Measurements from ENCODE around the gene PLA2G3.
"Not testable (repeated sequence)": the region's sequence is repeated elsewhere in the genome, so short reads cannot be mapped to it uniquely, and the experiment has no call there.

PLA2G3 gene, protein sequence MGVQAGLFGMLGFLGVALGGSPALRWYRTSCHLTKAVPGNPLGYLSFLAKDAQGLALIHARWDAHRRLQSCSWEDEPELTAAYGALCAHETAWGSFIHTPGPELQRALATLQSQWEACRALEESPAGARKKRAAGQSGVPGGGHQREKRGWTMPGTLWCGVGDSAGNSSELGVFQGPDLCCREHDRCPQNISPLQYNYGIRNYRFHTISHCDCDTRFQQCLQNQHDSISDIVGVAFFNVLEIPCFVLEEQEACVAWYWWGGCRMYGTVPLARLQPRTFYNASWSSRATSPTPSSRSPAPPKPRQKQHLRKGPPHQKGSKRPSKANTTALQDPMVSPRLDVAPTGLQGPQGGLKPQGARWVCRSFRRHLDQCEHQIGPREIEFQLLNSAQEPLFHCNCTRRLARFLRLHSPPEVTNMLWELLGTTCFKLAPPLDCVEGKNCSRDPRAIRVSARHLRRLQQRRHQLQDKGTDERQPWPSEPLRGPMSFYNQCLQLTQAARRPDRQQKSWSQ

DNA sequence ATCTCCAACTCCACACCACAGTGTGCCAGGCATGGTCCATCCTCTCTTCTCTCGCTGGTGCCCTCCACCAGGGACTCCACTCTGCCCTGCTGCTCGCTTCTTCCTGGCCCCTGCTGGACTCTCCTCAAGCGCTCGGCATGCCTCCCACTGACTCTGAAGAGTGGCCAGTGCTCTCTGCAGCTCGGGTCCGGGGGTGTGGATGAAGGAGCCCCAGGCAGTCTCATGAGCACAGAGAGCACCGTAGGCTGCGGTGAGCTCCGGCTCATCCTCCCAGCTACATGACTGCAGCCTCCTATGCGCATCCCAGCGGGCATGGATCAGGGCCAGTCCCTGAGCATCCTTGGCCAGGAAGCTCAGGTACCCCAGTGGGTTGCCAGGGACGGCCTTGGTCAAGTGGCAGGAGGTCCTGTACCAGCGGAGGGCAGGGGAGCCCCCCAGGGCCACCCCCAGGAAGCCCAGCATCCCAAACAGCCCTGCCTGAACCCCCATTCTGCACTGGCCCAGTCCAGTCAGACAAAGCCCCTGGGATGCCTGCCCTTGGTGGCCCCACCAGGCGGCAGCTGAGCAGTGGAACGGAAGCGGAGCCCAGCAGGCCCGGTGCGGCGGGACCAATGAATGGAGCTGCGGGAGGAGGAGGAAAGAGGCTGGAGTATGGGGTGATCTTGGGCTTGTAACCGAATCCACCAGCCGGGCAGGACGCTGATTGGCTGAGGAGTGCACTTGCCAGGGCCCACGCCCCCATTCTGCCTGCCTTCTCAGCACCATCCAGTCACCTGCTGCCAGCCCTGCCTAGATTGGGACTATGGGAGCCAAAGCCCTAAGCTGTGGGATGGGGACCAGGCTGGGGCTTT, at the start of gene PLA2G3:
Gene PLA2G3, minus strand, starts transcription at position 643 of the 851 bp plus-strand sequence. Its CDS starts 154 bp downstream, at position 489.
- peak within 1 kb of the TSS; percentile 47 for H3K9ac ChIP-seq (ENCODE audit: low read depth, low read length)
- H3K4me1 ChIP-seq (ENCODE audit: control insufficient read depth, insufficient read depth, low read length) = peaks cover 4% of the 10 kb centered on the region
- H3K36me3 ChIP-seq (ENCODE audit: control insufficient read depth, insufficient read depth, low read length) = peaks cover 3% of the 10 kb centered on the region
- H3K9me3 ChIP-seq (ENCODE audit: control insufficient read depth, insufficient read depth, low read length) = no peaks in the 10 kb centered on the region
- H3K4me3 ChIP-seq (ENCODE audit: low read depth, low read length) = peak within 1 kb of the TSS; percentile 52
- no peaks in the 10 kb centered on the region for H3K27me3 ChIP-seq (ENCODE audit: control insufficient read depth, insufficient read depth, low read length)

DNA sequence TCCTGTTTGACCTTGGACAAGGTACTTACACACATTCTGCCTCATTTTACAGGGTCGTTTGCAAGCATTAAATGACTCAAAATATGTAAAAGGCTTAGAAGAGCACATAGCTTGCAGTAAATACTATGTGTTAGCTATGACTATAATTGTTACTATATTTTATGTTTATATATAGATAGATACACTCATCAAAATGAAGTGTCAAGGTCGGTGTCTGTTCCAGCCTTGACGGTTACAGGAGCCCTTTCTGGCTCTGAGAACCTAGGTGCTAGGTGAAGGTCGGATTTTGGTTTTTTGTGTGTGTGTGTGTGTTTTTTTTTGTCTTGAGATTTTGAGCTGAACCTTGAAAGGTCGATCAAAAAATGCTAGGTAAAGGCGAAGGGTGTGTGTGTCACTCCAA, 47.3 kb upstream of the PLA2G3 start:
- Histone ChIP-seq H3K9ac (ENCODE audit: low read depth, low read length) (no peak overlapping the region), H3K27me3 (ENCODE audit: control insufficient read depth, insufficient read depth, low read length) (no peaks in the 10 kb centered on the region), H3K4me1 (ENCODE audit: control insufficient read depth, insufficient read depth, low read length) (no peaks in the 10 kb centered on the region), H3K4me3 (ENCODE audit: low read depth, low read length) (no peak overlapping the region), H3K9me3 (ENCODE audit: control insufficient read depth, insufficient read depth, low read length) (no peaks in the 10 kb centered on the region), H3K36me3 (ENCODE audit: control insufficient read depth, insufficient read depth, low read length) (no peaks in the 10 kb centered on the region)

DNA sequence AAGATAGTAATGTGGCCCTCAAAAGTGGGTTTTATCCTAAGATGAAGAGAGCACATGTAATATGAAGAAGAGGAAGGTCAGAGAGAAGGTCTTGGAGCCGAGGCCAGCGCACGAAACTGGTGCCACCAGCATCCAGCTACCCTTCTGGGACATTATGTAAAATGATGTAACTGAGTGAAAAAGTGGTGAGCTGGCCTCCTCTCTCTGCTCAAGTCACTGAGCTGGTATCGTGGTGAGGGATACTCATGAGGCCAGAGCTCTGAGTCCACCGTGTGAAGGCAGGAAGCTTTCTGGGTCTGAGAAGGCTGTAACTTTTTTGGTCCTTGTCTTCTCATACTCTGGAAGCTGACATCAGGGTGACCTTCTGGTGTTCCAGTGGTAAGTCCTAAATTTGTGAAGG, 44.7 kb upstream of the PLA2G3 start:
- Histone ChIP-seq H3K36me3 (ENCODE audit: control insufficient read depth, insufficient read depth, low read length) (no peaks in the 10 kb centered on the region), H3K4me3 (ENCODE audit: low read depth, low read length) (no peak overlapping the region), H3K4me1 (ENCODE audit: control insufficient read depth, insufficient read depth, low read length) (no peaks in the 10 kb centered on the region), H3K9ac (ENCODE audit: low read depth, low read length) (no peak overlapping the region), H3K27me3 (ENCODE audit: control insufficient read depth, insufficient read depth, low read length) (no peaks in the 10 kb centered on the region), H3K9me3 (ENCODE audit: control insufficient read depth, insufficient read depth, low read length) (no peaks in the 10 kb centered on the region)

DNA sequence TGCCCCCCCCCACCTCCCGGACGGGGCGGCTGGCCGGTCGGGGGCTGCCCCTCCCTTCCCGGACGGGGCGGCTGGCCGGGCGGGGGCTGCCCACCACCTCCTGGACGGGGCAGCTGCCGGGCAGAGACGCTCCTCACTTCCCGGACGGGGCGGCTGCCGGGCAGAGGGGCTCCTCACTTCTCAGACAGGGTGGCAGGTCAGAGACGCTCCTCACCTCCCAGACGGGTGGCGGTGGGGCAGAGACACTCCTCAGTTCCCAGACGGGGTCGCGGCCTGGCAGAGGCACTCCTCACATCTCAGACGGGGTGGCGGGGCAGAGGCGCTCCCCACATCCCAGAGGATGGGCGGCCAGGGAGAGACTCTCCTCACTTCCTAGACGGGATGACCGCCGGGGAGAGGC, 43.7 kb upstream of the PLA2G3 start:
- H3K9ac ChIP-seq (ENCODE audit: low read depth, low read length) = no peak overlapping the region
- no peaks in the 10 kb centered on the region for H3K36me3 ChIP-seq (ENCODE audit: control insufficient read depth, insufficient read depth, low read length)
- H3K27me3 ChIP-seq (ENCODE audit: control insufficient read depth, insufficient read depth, low read length) = no peaks in the 10 kb centered on the region
- H3K9me3 ChIP-seq (ENCODE audit: control insufficient read depth, insufficient read depth, low read length) = no peaks in the 10 kb centered on the region
- H3K4me3 ChIP-seq (ENCODE audit: low read depth, low read length) = no peak overlapping the region
- H3K4me1 ChIP-seq (ENCODE audit: control insufficient read depth, insufficient read depth, low read length) = no peaks in the 10 kb centered on the region

DNA sequence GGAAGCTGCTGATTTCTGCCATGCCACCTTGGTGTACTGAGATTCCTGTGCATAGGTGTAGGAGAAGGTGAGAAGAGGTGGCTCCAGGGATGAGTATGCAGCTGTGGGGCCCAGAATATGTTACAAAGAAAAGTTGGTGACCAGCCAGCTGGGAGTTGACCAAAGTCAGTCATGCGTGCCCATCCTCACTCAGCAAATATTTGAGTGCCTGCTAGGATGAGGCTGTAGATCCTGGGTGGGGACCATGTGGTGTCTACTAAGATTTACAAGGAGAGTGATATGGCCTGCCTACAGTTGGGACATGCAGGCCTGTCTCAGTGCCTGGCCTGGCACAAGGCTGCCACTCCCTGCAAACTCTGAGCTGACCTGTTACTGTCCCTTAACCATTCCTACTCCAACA, 39.0 kb upstream of the PLA2G3 start:
- no peaks in the 10 kb centered on the region for H3K27me3 ChIP-seq (ENCODE audit: control insufficient read depth, insufficient read depth, low read length)
- no peaks in the 10 kb centered on the region for H3K36me3 ChIP-seq (ENCODE audit: control insufficient read depth, insufficient read depth, low read length)
- no peaks in the 10 kb centered on the region for H3K4me1 ChIP-seq (ENCODE audit: control insufficient read depth, insufficient read depth, low read length)
- H3K4me3 ChIP-seq (ENCODE audit: low read depth, low read length) = no peak overlapping the region
- no peaks in the 10 kb centered on the region for H3K9me3 ChIP-seq (ENCODE audit: control insufficient read depth, insufficient read depth, low read length)
- no peak overlapping the region for H3K9ac ChIP-seq (ENCODE audit: low read depth, low read length)

DNA sequence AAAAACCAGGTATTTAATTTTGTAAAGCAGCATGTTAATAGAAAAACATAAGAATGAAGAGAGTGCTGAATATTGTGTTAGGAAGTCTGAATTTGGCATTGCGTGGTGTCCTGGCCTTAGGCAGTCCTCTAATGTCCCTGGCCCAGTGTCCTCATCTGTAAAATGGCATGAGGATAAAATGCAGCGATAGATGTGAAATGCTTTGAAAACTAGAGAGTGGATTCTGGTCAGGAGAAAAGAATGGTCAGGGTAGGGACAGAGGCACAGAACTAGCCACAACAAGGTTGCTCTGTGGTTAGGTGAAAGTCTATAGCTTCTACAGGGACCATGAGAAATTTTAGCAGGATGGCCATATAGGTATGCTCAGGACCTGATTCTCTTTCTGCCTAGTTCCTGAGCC, 38.6 kb upstream of the PLA2G3 start:
- Histone ChIP-seq H3K4me3 (ENCODE audit: low read depth, low read length) (no peak overlapping the region), H3K9me3 (ENCODE audit: control insufficient read depth, insufficient read depth, low read length) (no peaks in the 10 kb centered on the region), H3K9ac (ENCODE audit: low read depth, low read length) (no peak overlapping the region), H3K36me3 (ENCODE audit: control insufficient read depth, insufficient read depth, low read length) (no peaks in the 10 kb centered on the region), H3K4me1 (ENCODE audit: control insufficient read depth, insufficient read depth, low read length) (no peaks in the 10 kb centered on the region), H3K27me3 (ENCODE audit: control insufficient read depth, insufficient read depth, low read length) (no peaks in the 10 kb centered on the region)

DNA sequence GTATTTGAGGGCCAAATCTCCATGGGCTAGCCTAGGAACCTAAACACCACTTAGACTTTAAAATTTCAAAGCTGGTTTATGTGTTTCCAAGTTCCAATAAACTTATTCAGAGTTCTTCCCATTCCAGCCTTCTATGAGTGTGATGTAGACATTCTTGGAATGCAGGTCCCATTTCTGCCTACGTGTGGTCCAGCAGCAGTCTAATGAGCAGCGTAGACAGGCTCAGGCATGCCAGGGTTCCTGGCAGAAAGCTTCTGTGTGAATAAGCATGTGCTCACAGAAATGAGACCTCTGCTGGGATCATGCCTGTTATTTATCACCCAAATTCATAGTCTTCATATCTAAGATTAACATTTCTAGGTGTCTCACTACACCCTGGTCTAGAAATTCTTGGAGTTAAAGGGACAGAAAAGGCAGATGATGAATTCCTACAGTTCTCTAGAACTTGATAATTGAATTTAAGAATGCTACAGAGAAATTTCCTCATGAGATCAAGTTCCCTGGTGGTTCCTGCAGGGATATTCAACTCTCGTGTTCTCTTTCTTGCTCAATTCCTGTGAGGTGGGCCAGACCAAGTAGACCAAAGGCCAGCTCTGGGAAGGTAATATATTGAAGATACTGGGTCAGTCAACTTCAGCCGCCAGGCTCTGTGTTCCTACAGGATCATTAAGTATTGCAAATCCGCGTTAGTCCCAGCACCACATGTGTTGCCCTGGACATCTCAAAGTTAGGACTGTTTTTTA, 37.3 kb upstream of the PLA2G3 start:
- Histone ChIP-seq H3K36me3 (ENCODE audit: control insufficient read depth, insufficient read depth, low read length) (no peaks in the 10 kb centered on the region), H3K9me3 (ENCODE audit: control insufficient read depth, insufficient read depth, low read length) (no peaks in the 10 kb centered on the region), H3K9ac (ENCODE audit: low read depth, low read length) (no peak overlapping the region), H3K27me3 (ENCODE audit: control insufficient read depth, insufficient read depth, low read length) (no peaks in the 10 kb centered on the region), H3K4me1 (ENCODE audit: control insufficient read depth, insufficient read depth, low read length) (no peaks in the 10 kb centered on the region), H3K4me3 (ENCODE audit: low read depth, low read length) (no peak overlapping the region)

DNA sequence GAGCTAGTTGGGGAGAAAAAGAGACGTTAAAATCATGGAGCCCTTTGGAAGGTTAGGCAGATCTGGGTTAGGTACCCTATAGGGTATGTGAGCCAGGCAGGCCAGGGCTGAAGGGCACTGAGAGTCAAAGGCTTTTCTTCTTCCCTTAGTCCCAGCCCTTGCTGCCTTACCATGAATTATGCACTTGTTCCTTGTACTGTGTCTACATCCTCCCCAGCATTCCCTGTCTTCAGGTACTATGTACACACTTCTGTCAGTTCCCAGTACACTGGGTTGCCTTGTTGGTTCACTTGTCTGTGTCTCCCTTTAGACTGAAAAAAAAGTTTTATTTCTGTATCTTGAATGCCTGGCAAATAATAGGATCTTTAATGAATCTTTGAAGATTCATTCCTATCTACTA, 36.6 kb upstream of the PLA2G3 start:
- Histone ChIP-seq H3K4me3 (ENCODE audit: low read depth, low read length) (no peak overlapping the region), H3K27me3 (ENCODE audit: control insufficient read depth, insufficient read depth, low read length) (no peaks in the 10 kb centered on the region), H3K9ac (ENCODE audit: low read depth, low read length) (no peak overlapping the region), H3K36me3 (ENCODE audit: control insufficient read depth, insufficient read depth, low read length) (no peaks in the 10 kb centered on the region), H3K4me1 (ENCODE audit: control insufficient read depth, insufficient read depth, low read length) (no peaks in the 10 kb centered on the region), H3K9me3 (ENCODE audit: control insufficient read depth, insufficient read depth, low read length) (no peaks in the 10 kb centered on the region)

DNA sequence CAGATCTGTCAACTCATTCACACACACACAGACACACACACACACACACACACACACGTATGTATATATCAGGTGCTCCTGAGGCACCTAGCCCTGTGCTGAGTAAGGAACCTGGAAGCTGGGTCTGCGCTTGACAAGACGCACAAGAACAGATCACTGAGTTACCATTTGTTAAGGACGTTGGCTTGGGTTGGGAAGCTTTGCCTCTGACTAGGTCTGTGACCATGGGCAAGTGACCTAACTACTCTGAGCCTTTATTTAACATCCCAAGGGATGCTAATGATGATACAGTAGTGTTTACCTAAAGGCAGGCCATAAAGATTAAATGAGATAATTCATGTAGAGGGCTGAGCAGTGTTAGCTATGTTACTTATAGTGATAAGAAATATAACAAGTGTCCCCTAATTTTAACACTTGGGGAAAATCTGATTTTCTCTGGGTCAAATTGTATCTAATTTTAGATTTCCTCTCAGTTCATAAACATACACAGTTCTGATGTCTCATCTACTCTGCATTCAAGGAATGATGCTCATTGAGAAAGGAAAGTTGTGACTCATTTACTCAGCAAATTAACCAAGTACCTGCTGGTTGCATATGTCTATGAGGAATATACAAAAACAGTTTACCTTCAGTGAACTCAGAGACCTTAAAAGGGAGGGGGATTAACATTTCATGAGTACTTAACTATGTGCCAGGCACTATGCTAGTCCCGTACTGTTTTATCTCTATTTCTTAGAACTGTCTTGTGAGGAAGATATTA, 33.3 kb upstream of the PLA2G3 start:
- no peaks in the 10 kb centered on the region for H3K9me3 ChIP-seq (ENCODE audit: control insufficient read depth, insufficient read depth, low read length)
- H3K27me3 ChIP-seq (ENCODE audit: control insufficient read depth, insufficient read depth, low read length) = no peaks in the 10 kb centered on the region
- no peak overlapping the region for H3K4me3 ChIP-seq (ENCODE audit: low read depth, low read length)
- H3K9ac ChIP-seq (ENCODE audit: low read depth, low read length) = no peak overlapping the region
- no peaks in the 10 kb centered on the region for H3K4me1 ChIP-seq (ENCODE audit: control insufficient read depth, insufficient read depth, low read length)
- no peaks in the 10 kb centered on the region for H3K36me3 ChIP-seq (ENCODE audit: control insufficient read depth, insufficient read depth, low read length)

DNA sequence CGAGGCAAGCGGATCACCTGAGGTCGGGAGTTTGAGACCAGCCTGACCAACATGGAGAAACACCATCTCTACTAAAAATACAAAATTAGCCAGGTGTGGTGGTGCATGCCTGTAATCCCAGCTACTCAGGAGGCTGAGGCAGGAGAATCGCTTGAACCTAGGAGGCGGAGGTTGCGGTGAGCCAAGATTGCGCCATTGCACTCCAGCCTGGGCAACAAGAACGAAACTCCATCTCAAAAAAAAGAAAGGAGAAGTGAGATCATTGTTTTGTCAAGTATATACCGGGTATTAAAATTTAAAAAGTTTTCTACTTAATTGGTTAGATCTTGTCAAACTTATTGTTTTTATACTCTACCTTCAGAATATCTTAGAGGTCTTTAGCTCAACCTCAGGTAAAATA, 31.4 kb upstream of the PLA2G3 start:
- not testable (repeated sequence) for H3K36me3 ChIP-seq (ENCODE audit: control insufficient read depth, insufficient read depth, low read length); H3K4me3 ChIP-seq (ENCODE audit: low read depth, low read length); H3K9me3 ChIP-seq (ENCODE audit: control insufficient read depth, insufficient read depth, low read length); H3K27me3 ChIP-seq (ENCODE audit: control insufficient read depth, insufficient read depth, low read length); H3K4me1 ChIP-seq (ENCODE audit: control insufficient read depth, insufficient read depth, low read length); H3K9ac ChIP-seq (ENCODE audit: low read depth, low read length)

DNA sequence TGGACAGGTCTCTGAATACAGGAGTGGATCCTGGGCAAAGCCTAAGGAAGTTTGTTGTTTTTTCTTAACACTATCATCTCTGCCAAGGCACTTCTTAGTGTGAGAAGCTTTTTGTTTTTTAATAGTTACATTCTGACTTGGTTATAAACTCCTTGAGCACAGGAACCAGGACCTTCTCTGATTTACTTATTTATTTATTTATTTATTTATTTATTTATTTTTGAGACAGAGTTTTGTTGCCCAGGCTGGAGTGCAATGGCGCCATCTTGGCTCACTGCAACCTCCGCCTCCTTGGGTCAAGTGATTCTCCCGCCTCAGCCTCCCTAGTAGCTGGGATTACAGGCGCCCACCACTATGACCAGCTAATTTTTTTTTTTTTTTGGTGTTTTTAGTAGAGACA, 30.7 kb upstream of the PLA2G3 start:
- Histone ChIP-seq H3K9ac (ENCODE audit: low read depth, low read length) (no peak overlapping the region), H3K27me3 (ENCODE audit: control insufficient read depth, insufficient read depth, low read length) (no peaks in the 10 kb centered on the region), H3K4me1 (ENCODE audit: control insufficient read depth, insufficient read depth, low read length) (no peaks in the 10 kb centered on the region), H3K4me3 (ENCODE audit: low read depth, low read length) (no peak overlapping the region), H3K36me3 (ENCODE audit: control insufficient read depth, insufficient read depth, low read length) (no peaks in the 10 kb centered on the region), H3K9me3 (ENCODE audit: control insufficient read depth, insufficient read depth, low read length) (no peaks in the 10 kb centered on the region)
